B cell (primary cell): Measurements from ENCODE around the gene LDLRAD1.
"Not testable (repeated sequence)": the region's sequence is repeated elsewhere in the genome, so short reads cannot be mapped to it uniquely, and the experiment has no call there.

Experiments used
- EZH2 ChIP-seq: IDR thresholded peaks from 2 replicates; pipeline ENCODE4 v1.6.1; 2012; ENCODE audit warnings: borderline replicate concordance, low read depth, mild to moderate bottlenecking, moderate library complexity, low read length; ENCODE audit not compliant: insufficient read depth, poor library complexity, severe bottlenecking
- TF ChIP-seq, protein P1 (sequence below): fragments of 200-600 bp; IDR thresholded peaks from one replicate; pipeline ENCODE4 v1.8.0; 2022; ENCODE audit warnings: antibody characterized with exemption, mild to moderate bottlenecking

DNA sequence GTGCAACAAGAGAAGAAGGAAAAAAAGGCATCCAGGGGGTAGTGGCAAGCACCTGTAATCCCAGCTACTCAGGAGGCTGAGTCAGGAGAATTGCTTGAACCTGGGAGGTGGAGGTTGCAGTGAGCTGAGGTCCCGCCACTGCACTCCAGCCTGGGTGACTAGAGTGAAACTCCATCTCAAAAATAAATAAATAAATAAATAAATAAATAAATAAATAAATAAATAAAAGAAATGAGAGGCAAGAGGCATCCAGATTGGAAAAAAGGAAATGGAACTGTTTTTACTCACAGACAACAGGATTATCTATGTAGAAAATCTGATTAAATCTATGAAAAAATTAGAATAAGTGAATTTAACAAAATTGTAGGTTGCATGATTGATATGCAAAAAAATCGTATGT lies 23.5 kb downstream of the LDLRAD1 start:
- TF ChIP-seq, protein P1, sequence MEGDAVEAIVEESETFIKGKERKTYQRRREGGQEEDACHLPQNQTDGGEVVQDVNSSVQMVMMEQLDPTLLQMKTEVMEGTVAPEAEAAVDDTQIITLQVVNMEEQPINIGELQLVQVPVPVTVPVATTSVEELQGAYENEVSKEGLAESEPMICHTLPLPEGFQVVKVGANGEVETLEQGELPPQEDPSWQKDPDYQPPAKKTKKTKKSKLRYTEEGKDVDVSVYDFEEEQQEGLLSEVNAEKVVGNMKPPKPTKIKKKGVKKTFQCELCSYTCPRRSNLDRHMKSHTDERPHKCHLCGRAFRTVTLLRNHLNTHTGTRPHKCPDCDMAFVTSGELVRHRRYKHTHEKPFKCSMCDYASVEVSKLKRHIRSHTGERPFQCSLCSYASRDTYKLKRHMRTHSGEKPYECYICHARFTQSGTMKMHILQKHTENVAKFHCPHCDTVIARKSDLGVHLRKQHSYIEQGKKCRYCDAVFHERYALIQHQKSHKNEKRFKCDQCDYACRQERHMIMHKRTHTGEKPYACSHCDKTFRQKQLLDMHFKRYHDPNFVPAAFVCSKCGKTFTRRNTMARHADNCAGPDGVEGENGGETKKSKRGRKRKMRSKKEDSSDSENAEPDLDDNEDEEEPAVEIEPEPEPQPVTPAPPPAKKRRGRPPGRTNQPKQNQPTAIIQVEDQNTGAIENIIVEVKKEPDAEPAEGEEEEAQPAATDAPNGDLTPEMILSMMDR: not testable (repeated sequence)
- TF ChIP-seq EZH2: not testable (repeated sequence)
